SK-N-SH (cell line): ENCODE measurements around the gene SND1.

ENCODE experiments used
- ELF1 ChIP-seq: IDR thresholded peaks from 2 replicates; pipeline ENCODE4 v1.4.0; 2012
- TF ChIP-seq, protein P1 (sequence below): fragments of 200-600 bp; sonication (generic); IDR thresholded peaks from 2 replicates; pipeline ENCODE4 v1.6.1; 2017; ENCODE audit warnings: antibody characterized with exemption, mild to moderate bottlenecking, moderate library complexity

- TF ChIP-seq, protein P1, sequence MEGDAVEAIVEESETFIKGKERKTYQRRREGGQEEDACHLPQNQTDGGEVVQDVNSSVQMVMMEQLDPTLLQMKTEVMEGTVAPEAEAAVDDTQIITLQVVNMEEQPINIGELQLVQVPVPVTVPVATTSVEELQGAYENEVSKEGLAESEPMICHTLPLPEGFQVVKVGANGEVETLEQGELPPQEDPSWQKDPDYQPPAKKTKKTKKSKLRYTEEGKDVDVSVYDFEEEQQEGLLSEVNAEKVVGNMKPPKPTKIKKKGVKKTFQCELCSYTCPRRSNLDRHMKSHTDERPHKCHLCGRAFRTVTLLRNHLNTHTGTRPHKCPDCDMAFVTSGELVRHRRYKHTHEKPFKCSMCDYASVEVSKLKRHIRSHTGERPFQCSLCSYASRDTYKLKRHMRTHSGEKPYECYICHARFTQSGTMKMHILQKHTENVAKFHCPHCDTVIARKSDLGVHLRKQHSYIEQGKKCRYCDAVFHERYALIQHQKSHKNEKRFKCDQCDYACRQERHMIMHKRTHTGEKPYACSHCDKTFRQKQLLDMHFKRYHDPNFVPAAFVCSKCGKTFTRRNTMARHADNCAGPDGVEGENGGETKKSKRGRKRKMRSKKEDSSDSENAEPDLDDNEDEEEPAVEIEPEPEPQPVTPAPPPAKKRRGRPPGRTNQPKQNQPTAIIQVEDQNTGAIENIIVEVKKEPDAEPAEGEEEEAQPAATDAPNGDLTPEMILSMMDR, result no peak
- TF ChIP-seq ELF1, result no peak
These were observed 130.9 kb downstream of the SND1 start for GRCh38 chr7:127782654-127783559.
